ENCODE results near the gene LRWD1.
"Not testable (repeated sequence)": the region's sequence is repeated elsewhere in the genome, so short reads cannot be mapped to it uniquely, and the experiment has no call there.

Gene LRWD1

GRCh38 chr7:102469351-102469971, 4.7 kb downstream of the LRWD1 start:
- no peak for DNase-seq

GRCh38 chr7:102469972-102470825, 5.4 kb downstream of the LRWD1 start:
- DNase-seq = no peak

GRCh38 chr7:102471791-102472125, 7.0 kb downstream of the LRWD1 start:
- no peak for DNase-seq

GRCh38 chr7:102472126-102473041, 7.6 kb downstream of the LRWD1 start:
- peak in 1 of 2 experiments; percentile 21 for DNase-seq

- DNase-seq = no peak
These were observed 8.6 kb downstream of the LRWD1 start for GRCh38 chr7:102473271-102473991.

- DNase-seq = not testable (repeated sequence)
These were observed 9.3 kb downstream of the LRWD1 start for GRCh38 chr7:102474116-102474515.

GRCh38 chr7:102474736-102475435, 10.1 kb downstream of the LRWD1 start:
- DNase-seq = not testable (repeated sequence)

- DNase-seq = not testable (repeated sequence)
These were observed 13.8 kb downstream of the LRWD1 start, which contains the start of gene POLR2J for GRCh38 chr7:102478314-102479208. Gene POLR2J, minus strand, starts transcription at chr7:102478922. Its CDS starts 62 bp downstream, at chr7:102478860.

- not testable (repeated sequence) for DNase-seq
These were observed 14.4 kb downstream of the LRWD1 start for GRCh38 chr7:102479209-102479584.

- DNase-seq = not testable (repeated sequence)
These were observed 15.3 kb downstream of the LRWD1 start for GRCh38 chr7:102479982-102480637.

GRCh38 chr7:102481962-102482361, 17.2 kb downstream of the LRWD1 start:
- not testable (repeated sequence) for DNase-seq

GRCh38 chr7:102484317-102484716, 19.5 kb downstream of the LRWD1 start:
- not testable (repeated sequence) for DNase-seq

GRCh38 chr7:102490529-102491075, 25.8 kb downstream of the LRWD1 start:
- not testable (repeated sequence) for DNase-seq

GRCh38 chr7:102493220-102493935, 28.6 kb downstream of the LRWD1 start:
- DNase-seq = not testable (repeated sequence)

- DNase-seq = not testable (repeated sequence)
These were observed 29.2 kb downstream of the LRWD1 start for GRCh38 chr7:102494026-102494425.

- DNase-seq = not testable (repeated sequence)
These were observed 29.8 kb downstream of the LRWD1 start for GRCh38 chr7:102494473-102495149.

GRCh38 chr7:102496861-102497260, 32.1 kb downstream of the LRWD1 start:
- not testable (repeated sequence) for DNase-seq

GRCh38 chr7:102497308-102497707, 32.5 kb downstream of the LRWD1 start:
- DNase-seq = not testable (repeated sequence)

Data from cerebellar nuclear complex (tissue), 1 donor.